AG08396 (cell line): ENCODE results near the gene ZNF276.

ENCODE experiments used
- DNase-seq: peaks from one replicate; pipeline ENCODE4 v3.0.0; 2012; ENCODE audit warnings: low spot score, mixed read lengths

The ZNF276 gene

DNA sequence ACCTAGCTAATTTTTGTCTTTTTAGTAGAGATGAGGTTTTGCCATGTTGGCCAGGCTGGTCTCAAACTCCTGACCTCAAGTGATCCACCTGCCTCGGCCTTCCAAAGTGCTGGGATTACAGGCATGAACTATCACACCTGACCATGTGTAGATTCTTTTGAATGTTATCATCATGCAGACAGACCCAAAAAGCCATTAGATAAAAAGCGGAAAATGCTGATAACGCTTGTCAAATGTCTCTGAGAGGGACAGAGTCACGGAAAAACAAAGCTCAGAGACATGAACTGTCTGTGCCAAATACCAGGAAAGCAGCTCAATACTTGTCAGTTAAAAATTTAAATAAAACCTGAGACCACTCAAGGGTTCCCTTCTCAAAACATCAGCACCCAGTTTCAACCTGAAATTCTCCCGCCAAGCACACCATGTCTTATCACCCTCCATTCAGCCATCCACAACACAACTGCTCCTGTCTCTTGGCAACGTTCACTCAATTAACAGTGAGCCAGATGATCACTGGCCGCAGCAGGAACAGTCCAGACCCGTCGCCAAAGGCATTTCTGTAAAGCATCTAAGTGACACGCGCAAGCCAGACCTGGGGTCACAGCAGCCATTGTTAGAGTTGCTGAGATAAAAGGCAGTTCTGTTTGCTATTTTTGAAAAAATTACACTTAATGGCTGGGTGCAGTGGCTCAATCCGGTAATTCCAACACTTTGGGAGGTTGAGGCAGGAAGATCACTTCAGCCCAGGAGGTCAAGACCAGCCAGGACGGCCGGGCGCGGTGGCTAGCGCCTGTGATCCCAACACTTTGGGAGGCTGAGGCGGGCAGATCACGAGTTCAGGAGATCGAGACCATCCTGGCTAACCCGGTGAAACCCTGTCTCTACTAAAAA is 65.4 kb downstream of the ZNF276 start:
- DNase-seq: no peak

DNA sequence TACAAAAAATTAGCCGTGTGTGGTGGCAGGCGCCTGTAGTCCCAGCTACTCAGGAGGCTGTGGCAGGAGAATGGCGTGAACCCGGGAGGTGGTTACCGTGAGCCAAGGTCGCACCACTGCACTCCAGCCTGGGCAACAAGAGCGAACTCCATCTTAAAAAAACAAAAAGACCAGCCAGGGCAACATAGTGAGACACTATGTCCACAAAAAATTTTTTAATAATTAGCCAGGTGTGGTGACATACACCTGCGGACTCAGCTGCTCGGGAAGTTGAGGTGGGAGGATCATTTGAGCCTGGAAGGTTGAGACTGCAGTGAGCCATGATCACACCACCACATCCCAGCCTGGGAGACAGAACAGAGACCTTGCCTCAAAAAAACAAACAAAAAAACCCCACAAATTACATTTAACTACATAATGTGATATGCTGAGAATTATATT is 66.0 kb downstream of the ZNF276 start:
- no peak for DNase-seq
